ENCODE measurements around the gene RSAD1.

The RSAD1 gene

GRCh38 chr17:50464736-50465135, 13.9 kb upstream of the RSAD1 start:
- no peak for DNase-seq (ENCODE audit: low spot score)
- Mint-ChIP-seq H3K4me3 (no peak overlapping the region), H3K4me1 (ENCODE audit: low read depth) (no peaks in the 10 kb centered on the region), H3K27me3 (ENCODE audit: low read depth) (peaks cover 19% of the 10 kb centered on the region), H3K9me3 (no peaks in the 10 kb centered on the region), H3K27ac (no peak overlapping the region), H3K36me3 (ENCODE audit: low read depth) (no peaks in the 10 kb centered on the region)

- Mint-ChIP-seq H3K4me3 (no peak overlapping the region), H3K27me3 (ENCODE audit: low read depth) (peaks cover 19% of the 10 kb centered on the region), H3K27ac (no peak overlapping the region)
Measured at GRCh38 chr17:50465171-50465570, 13.5 kb upstream of the RSAD1 start.

GRCh38 chr17:50465635-50466034, 13.0 kb upstream of the RSAD1 start:
- no peaks in the 10 kb centered on the region for H3K9me3 Mint-ChIP-seq
- no peak overlapping the region for H3K4me3 Mint-ChIP-seq
- no peaks in the 10 kb centered on the region for H3K4me1 Mint-ChIP-seq (ENCODE audit: low read depth)
- H3K36me3 Mint-ChIP-seq (ENCODE audit: low read depth) = no peaks in the 10 kb centered on the region
- no peak for DNase-seq (ENCODE audit: low spot score)
- H3K27ac Mint-ChIP-seq = no peak overlapping the region
- H3K27me3 Mint-ChIP-seq (ENCODE audit: low read depth) = peaks cover 23% of the 10 kb centered on the region

More at GRCh38 chr17:50465171-50465570, 13.5 kb upstream of the RSAD1 start:
- Mint-ChIP-seq H3K9me3 (no peaks in the 10 kb centered on the region), H3K36me3 (ENCODE audit: low read depth) (no peaks in the 10 kb centered on the region), H3K4me1 (ENCODE audit: low read depth) (no peaks in the 10 kb centered on the region)
- DNase-seq (ENCODE audit: low spot score) = no peak

GRCh38 chr17:50466371-50467113, 12.1 kb upstream of the RSAD1 start:
- Mint-ChIP-seq H3K9me3 (no peaks in the 10 kb centered on the region), H3K27ac (no peak overlapping the region), H3K36me3 (ENCODE audit: low read depth) (no peaks in the 10 kb centered on the region), H3K4me1 (ENCODE audit: low read depth) (no peaks in the 10 kb centered on the region), H3K27me3 (ENCODE audit: low read depth) (peaks cover 26% of the 10 kb centered on the region), H3K4me3 (no peak overlapping the region)
- no peak for DNase-seq (ENCODE audit: low spot score)

GRCh38 chr17:50467114-50467854, 11.4 kb upstream of the RSAD1 start:
- Mint-ChIP-seq H3K27ac (no peak overlapping the region), H3K27me3 (ENCODE audit: low read depth) (peaks cover 26% of the 10 kb centered on the region), H3K4me1 (ENCODE audit: low read depth) (no peaks in the 10 kb centered on the region), H3K9me3 (no peaks in the 10 kb centered on the region), H3K36me3 (ENCODE audit: low read depth) (no peaks in the 10 kb centered on the region), H3K4me3 (no peak overlapping the region)
- no peak for DNase-seq (ENCODE audit: low spot score)

GRCh38 chr17:50467855-50468303, 10.8 kb upstream of the RSAD1 start:
- no peak for DNase-seq (ENCODE audit: low spot score)
- H3K27ac Mint-ChIP-seq = no peak overlapping the region
- no peaks in the 10 kb centered on the region for H3K36me3 Mint-ChIP-seq (ENCODE audit: low read depth)
- no peaks in the 10 kb centered on the region for H3K4me1 Mint-ChIP-seq (ENCODE audit: low read depth)
- no peaks in the 10 kb centered on the region for H3K9me3 Mint-ChIP-seq
- H3K27me3 Mint-ChIP-seq (ENCODE audit: low read depth) = peaks cover 26% of the 10 kb centered on the region
- no peak overlapping the region for H3K4me3 Mint-ChIP-seq

GRCh38 chr17:50468304-50469207, 10.1 kb upstream of the RSAD1 start, which contains the start of gene CHAD:
Gene CHAD, minus strand, starts transcription at chr17:50468880. Its CDS starts 67 bp downstream, at chr17:50468813.
- Mint-ChIP-seq H3K9me3 (no peaks in the 10 kb centered on the region), H3K27me3 (ENCODE audit: low read depth) (peaks cover 26% of the 10 kb centered on the region), H3K27ac (no peak within 1 kb of the TSS), H3K36me3 (ENCODE audit: low read depth) (no peaks in the 10 kb centered on the region), H3K4me1 (ENCODE audit: low read depth) (no peaks in the 10 kb centered on the region), H3K4me3 (no peak within 1 kb of the TSS)
- no peak for DNase-seq (ENCODE audit: low spot score)

- Mint-ChIP-seq H3K27ac (no peak overlapping the region), H3K27me3 (ENCODE audit: low read depth) (peaks cover 26% of the 10 kb centered on the region), H3K4me3 (no peak overlapping the region), H3K36me3 (ENCODE audit: low read depth) (peaks cover 2% of the 10 kb centered on the region), H3K9me3 (no peaks in the 10 kb centered on the region), H3K4me1 (ENCODE audit: low read depth) (no peaks in the 10 kb centered on the region)
- DNase-seq (ENCODE audit: low spot score) = no peak
Measured at GRCh38 chr17:50469208-50469605, 9.5 kb upstream of the RSAD1 start.

GRCh38 chr17:50469671-50470305, 8.9 kb upstream of the RSAD1 start:
- DNase-seq (ENCODE audit: low spot score) = no peak
- H3K27ac Mint-ChIP-seq = no peak overlapping the region
- H3K27me3 Mint-ChIP-seq (ENCODE audit: low read depth) = peaks cover 26% of the 10 kb centered on the region
- no peaks in the 10 kb centered on the region for H3K4me1 Mint-ChIP-seq (ENCODE audit: low read depth)
- H3K36me3 Mint-ChIP-seq (ENCODE audit: low read depth) = peaks cover 2% of the 10 kb centered on the region
- no peaks in the 10 kb centered on the region for H3K9me3 Mint-ChIP-seq
- no peak overlapping the region for H3K4me3 Mint-ChIP-seq

GRCh38 chr17:50470426-50470825, 8.2 kb upstream of the RSAD1 start:
- Mint-ChIP-seq H3K4me3 (no peak overlapping the region), H3K27ac (no peak overlapping the region)
- no peak for DNase-seq (ENCODE audit: low spot score)

GRCh38 chr17:50471009-50471905, 7.4 kb upstream of the RSAD1 start:
- Mint-ChIP-seq H3K27ac (no peak overlapping the region), H3K4me3 (no peak overlapping the region), H3K4me1 (ENCODE audit: low read depth) (no peaks in the 10 kb centered on the region), H3K36me3 (ENCODE audit: low read depth) (peaks cover 2% of the 10 kb centered on the region), H3K9me3 (no peaks in the 10 kb centered on the region), H3K27me3 (ENCODE audit: low read depth) (peaks cover 32% of the 10 kb centered on the region)
- DNase-seq (ENCODE audit: low spot score) = no peak

More at GRCh38 chr17:50470426-50470825, 8.2 kb upstream of the RSAD1 start:
- Mint-ChIP-seq H3K36me3 (ENCODE audit: low read depth) (peaks cover 2% of the 10 kb centered on the region), H3K27me3 (ENCODE audit: low read depth) (peaks cover 27% of the 10 kb centered on the region), H3K4me1 (ENCODE audit: low read depth) (no peaks in the 10 kb centered on the region), H3K9me3 (no peaks in the 10 kb centered on the region)

- Mint-ChIP-seq H3K4me3 (no peak overlapping the region), H3K27me3 (ENCODE audit: low read depth) (peaks cover 31% of the 10 kb centered on the region), H3K4me1 (ENCODE audit: low read depth) (no peaks in the 10 kb centered on the region), H3K27ac (no peak overlapping the region), H3K9me3 (no peaks in the 10 kb centered on the region), H3K36me3 (ENCODE audit: low read depth) (peaks cover 2% of the 10 kb centered on the region)
- no peak for DNase-seq (ENCODE audit: low spot score)
Measured at GRCh38 chr17:50472286-50472685, 6.4 kb upstream of the RSAD1 start.
